GM10266 (cell line): Measurements from ENCODE around the gene WDR86.

ENCODE experiments used
- DNase-seq: peaks from one replicate; pipeline ENCODE4 v3.0.0; 2012; ENCODE audit errors: extremely low spot score
- CTCF ChIP-seq: IDR thresholded peaks from 2 replicates; pipeline ENCODE4 v1.5.1; 2012; ENCODE audit warnings: mild to moderate bottlenecking, low read depth; ENCODE audit not compliant: control insufficient read depth, insufficient read depth; ENCODE audit errors: missing control alignments

The WDR86 gene

GRCh38 chr7:151453326-151453791 is 43.5 kb upstream of the WDR86 start:
- no peak for DNase-seq
- no peak for TF ChIP-seq CTCF

GRCh38 chr7:151452680-151453325 is 43.0 kb upstream of the WDR86 start:
- no peak for TF ChIP-seq CTCF
- DNase-seq = no peak

- no peak for TF ChIP-seq CTCF
- no peak for DNase-seq
These were observed 42.1 kb upstream of the WDR86 start for GRCh38 chr7:151451626-151452571.

GRCh38 chr7:151451156-151451555 is 41.3 kb upstream of the WDR86 start:
- TF ChIP-seq CTCF = no peak

GRCh38 chr7:151449990-151450389 is 40.2 kb upstream of the WDR86 start:
- no peak for DNase-seq
- no peak for TF ChIP-seq CTCF

More at GRCh38 chr7:151451156-151451555, 41.3 kb upstream of the WDR86 start:
- no peak for DNase-seq

- DNase-seq = peak; percentile 90
These were observed 38.7 kb upstream of the WDR86 start for GRCh38 chr7:151448261-151449252.

More at GRCh38 chr7:151448261-151449252, 38.7 kb upstream of the WDR86 start:
- TF ChIP-seq CTCF = peak; percentile 77
